ENCODE data around the gene CST3.
"Not testable (repeated sequence)": the region's sequence is repeated elsewhere in the genome, so short reads cannot be mapped to it uniquely, and the experiment has no call there.

Gene CST3

DNA sequence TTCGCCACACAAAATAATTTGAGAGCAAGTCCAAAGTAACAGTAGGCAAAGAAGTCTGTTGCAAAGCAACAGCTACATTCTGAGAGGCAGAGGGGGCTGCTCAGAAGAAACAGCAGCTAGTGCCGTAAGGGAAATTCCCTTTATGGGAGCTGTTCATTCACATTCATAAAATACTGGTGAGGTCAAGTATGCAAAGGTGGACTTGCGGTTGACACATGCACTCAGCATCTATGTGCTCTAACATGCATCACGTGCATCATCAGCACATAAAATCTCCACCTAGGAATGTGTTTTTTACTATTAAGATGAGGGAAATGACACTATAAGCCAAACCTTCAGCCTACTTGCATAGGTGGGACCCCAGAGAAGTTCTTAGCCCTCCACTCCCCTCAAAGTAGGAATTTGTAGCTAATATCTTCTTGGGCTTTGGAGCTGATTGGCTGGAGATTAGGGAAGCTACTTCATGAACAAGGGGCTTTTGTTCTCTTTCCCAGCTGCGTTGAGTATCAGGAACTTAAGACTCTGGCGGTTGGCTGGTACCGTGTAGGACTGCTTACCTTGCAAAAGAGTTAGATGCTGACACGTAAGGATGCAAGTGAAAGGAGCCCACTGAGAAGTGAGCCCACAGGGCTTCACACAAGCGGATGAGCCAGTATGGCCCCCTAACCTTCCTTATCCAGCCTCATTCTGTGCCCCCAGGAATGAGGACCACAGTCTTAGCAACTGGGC lies 12.4 kb downstream of the CST3 start:
- no peak for DNase-seq

DNA sequence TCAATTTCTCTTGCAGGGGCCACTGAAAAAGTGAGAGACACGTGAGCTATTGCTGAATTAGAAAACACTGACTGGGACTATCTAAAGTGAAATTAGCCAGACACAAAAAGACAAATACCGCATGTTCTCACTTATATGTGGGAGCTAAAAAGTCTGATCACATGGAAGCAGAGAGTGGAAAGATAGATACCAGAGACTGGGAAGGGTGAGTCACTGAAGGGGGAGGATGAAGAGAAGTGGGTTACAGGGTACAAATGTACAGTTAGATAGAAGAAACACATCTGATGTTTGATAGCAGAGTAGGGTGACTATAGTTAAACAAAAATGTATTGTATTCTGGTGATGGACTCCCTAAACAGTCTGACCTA lies 13.4 kb downstream of the CST3 start:
- DNase-seq = no peak

DNA sequence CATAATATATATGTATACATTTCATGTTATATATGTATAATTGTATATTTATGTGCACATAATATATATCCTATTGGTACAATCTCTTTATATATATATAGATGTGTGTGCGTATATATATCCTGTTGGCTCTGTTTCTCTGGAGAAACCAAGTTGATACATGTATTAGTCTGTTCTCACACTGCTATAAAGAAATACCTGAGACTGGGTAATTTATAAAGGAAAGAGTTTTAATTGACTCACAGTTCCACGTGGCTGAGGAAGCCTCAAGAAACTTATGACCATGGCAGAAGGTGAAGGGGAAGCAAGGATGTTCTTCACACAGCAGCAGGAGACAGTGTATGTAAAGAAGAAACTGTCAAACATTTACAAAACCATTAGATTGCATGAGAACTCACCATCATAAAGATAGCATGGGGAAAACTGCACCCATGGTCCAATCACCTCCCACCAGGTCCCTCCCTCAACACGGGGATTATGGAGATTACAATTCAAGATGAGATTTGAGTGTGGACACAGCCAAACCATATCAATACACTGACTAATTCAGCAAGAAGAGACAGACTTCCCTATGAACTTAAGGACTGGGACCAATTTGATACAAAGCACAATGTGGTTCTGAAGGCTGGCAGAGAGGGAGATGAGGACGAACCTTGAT lies 14.0 kb downstream of the CST3 start:
- no peak for DNase-seq

DNA sequence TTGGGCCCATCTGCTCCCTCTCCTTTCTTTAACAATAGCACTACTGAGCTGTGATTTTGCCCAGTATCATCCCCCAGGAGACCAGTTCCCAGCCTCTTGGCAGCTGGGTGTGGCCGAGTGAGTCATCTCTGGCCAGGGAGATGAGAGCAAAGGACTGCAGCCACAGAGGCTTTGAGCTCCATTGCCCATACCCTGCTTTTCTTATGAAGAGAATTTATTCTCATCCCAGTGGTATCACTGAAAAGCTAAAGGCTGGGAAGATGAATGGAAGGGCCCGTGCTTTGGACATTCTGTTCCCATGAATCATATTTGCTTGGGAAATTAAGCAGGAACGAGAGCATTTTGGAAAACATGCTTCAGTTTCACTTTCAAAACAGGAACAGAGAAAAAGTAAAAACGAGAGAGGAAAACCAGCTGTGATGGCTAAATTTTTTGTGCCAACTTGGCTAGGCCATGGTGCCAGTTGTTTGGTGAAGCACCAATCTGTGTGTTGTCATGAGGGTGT lies 14.9 kb downstream of the CST3 start:
- DNase-seq = no peak

DNA sequence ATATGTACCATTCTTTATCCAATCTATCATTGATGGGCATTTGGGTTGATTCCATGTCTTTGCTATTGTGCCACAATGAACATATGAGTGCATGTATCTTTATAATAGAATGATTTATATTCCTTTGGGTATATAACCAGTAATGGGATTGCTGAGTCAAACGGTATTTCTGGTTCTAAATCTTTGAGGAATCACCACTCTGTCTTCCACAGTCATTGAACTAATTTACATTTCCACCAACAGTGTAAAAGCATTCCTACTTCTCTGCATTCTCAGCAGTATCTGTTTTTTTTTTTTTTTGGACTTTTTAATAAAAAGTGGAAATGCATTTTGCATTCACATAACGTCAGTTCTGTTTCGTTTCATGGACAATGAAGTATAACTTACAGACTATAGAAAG lies 15.4 kb downstream of the CST3 start:
- DNase-seq = not testable (repeated sequence)

DNA sequence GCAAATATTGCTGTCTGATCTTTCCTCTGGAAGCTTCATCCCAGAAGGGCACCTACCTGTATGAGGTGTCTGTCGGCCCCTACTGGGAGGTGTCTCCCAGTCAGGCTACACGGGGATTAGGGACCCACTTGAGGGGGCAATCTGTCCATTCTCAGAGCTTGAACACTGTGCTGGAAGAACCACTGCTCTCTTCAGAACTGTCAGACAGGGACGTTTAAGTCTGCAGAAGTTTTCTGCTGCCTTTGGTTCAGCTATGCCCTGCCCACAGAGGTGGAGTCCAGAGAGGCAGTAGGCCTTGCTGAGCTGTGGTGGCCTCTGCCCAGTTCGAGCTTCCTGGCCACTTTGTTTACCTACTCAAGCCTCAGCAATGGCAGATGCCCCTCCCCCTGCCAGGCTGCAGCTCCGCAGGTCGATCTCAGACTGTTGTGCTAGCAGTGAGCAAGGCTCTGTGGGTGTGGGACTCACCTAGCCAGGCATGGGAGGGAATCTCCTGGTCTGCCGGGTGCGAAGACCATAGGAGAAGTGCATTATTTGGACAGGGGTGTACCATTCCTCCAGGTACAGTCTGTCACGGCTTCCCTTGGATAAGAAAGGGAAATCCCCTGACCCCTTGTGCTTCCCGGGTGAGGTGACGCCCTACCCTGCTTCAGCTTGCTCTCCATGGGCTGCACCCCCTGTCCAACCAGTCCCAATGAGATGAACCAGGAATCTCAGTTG lies 16.9 kb downstream of the CST3 start:
- not testable (repeated sequence) for DNase-seq

DNA sequence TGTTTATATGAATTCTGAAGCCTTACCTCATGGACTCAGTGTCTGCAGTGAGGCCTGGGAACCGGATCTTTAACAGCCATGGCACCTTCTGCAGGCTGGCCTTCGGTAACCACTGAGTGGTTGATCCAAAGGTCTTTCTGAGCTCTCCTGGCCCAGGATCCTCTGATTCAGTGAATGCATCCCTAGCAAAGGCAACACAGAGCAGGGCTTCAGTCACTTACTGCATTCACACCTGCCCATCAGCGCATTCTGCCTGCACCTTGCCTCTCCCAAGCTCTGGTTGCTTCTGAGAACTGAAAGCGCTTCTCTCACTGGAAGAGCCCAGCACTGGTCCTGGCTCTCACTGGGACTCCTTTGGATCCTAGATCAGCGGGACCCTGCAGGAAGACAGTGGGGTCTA lies 23.6 kb downstream of the CST3 start:
- DNase-seq = no peak

DNA sequence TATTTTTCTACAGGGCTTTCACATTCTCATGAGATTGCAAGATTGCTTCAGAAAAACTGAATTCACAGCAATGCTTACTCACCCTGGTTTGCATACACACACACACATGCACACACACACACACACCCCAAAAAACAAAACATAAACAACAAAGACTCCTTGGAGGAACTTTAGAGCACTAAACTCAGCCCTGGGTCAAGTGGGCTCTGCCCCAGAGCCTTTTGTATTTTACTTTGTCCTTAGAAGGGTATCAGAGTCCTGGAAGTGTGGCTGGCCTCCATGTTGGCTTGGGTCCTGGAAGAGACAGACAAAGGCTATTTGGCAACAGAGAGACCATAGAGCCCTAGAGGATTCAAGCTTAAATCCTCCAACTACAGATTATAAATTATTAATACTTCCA lies 24.1 kb downstream of the CST3 start:
- no peak for DNase-seq

DNA sequence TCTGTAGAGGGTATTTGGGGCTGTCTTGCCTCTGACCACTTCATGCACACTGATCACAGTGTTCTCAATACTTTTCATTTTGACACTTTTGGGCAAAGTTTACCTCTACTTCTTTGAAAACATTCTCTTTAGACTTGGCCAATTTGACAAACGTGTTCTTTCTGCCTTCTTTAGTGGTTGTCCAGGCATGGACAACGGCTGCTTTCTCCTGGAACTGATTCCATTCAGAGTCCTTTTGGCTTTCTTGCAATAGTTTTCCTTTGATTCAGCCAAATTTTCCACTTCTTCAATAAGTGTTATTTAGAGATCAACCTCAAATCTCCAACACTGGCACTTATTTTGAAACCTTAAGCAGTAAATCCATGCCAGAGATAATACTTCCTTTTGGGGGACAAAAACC lies 25.4 kb downstream of the CST3 start:
- no peak for DNase-seq

DNA sequence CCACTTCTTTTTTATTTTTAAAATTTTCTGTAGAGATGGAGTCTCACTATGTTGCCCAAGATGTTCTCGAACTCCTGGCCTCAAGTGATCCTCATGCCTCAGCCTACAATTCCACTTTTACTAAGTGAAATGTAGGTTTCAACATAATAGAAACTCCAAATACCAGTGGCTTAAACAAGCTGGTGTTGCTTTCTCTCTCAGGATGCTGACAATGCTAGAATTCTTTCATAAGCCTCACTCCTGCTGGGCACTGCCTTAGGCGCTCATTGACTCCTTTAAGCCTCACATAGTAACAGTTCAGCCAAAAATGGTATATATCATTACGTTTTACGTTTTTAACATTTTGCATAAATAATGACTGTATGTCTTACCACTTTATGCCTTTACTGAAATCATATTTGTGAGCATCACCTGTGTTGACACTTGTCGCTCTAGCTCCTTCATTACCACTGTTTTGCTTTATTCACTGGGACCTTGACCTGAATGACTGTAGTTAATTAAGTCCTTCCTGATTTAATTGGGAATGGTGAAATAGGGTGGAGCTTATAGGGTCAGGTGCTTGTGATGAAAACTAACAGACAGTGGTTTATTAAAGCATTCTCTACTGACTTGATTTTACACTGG lies 28.2 kb downstream of the CST3 start:
- no peak for DNase-seq

DNA sequence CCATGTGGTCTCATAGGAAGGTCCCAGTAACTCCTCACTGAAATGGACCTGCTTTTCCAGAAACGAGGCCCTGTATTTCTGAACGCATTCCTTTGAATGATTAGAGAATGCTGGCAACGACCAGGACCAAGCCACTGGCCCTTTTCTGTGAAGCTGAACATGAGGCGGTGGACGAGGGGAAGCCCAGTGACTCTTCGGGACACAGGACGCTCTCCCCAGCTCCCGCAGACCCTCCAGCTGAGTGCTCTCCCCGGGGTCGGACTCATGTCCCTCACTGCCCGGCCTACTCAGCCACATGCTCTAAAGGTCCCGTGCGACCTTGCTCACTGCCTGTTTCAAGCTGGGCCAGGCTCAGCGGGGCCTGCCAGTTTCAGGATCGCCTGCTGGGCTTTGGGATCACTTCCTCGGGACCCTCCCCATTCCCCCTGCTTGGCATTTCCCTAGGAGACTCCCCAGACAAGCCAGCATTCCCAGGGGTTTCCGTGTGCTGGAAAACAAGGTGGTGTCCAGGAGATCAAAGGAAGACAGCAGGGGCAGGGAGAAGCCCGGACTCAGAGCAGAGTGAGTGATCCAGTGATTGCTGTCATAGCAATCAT lies 29.4 kb downstream of the CST3 start:
- no peak for DNase-seq

DNA sequence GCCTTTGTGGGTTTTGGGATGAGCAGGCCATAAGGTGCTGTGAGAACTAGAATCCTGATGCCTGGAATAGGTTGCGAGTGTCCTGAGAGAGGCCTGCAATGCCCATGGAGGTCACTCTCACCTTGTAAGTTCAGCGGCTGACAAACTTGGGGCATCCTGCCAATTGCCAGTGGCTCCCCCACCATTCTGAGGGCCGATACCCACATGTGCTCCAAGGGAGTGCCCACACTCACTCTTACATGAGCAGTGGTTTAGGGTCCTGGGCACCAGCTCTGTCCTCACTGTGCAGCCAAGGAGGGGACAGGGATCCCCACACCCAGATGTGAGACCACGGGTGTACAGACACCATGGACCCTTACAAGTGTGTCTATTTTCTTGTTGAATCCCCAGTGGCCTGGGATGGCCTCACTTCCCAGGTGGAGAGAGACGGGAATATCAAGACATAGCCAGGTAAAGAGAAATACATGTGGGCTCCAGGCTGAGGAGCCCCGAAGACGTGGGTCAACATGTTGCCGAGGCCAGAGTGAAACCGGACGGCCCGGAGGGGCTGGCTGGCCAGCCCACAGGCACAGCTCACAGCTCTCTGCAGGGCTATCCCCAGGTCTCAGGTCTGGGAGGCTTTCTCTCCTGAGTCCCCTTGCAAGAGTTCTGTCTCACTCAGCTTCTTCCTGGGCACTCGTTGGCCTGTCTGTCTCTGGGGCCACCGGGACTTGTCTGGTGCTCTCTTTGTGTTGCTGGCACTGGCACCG lies 30.1 kb downstream of the CST3 start:
- DNase-seq = no peak

DNA sequence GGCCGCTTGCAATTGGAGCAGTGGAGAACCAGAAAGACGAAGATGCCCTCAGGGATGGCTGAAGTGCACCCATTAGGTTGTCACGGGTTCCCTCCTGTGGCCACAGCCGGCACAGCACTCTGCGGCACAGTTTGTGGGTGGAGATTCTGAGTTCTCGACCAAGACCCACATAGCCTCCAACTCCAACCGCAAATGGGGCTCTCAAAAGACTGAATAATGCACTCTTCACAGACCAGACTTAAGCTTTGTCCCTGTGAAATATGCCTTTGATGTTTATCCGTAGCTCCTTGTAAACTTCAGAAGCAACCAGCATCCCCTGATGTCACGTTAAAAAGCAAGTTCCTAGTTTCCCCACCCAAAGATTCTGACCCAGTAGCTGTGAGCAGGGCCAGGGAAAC lies 31.1 kb downstream of the CST3 start:
- no peak for DNase-seq

DNA sequence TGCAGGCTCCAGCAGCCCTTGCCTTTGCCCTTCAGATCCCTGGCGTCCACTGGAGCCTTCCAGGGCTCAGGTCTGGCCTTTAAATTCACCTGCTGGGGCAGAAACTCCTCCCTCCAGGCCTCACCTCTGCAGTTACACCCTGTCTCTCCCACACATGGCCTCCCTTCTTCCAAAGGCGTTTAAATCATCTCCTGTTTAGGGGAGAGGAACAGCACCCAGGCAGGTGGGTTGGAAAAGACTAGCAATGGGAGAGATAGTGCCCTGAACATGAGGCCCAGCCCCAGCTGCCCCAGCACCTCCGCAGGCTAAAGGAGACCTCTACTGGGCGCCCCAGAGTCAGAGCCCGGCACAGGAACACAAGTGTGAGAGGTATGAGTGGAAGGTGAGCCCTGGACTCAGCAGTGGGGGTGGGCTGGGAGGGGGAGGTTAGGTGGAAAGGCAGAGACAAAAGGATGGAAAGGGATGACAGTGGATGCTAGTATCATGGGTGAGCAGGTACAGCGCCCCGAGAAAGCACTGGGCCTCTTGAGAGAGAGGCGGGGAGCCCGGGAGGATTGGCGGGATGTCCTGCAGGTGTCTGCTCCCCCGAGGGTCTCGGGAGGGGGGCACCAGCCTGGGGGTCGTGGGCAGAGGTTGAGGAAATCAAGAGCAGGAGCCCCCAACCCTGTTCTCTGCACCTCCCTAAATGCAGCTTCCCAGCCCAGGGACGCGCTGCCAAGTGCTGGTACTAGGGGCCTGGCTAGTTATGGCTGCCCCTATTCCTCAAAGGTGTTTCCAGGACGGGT lies 31.7 kb downstream of the CST3 start, which contains the start of gene CST9:
Gene CST9, minus strand, starts transcription at position 51 of the 785 bp plus-strand sequence. CDS start 53 bp downstream, outside the sequence.
- DNase-seq = no peak

DNA sequence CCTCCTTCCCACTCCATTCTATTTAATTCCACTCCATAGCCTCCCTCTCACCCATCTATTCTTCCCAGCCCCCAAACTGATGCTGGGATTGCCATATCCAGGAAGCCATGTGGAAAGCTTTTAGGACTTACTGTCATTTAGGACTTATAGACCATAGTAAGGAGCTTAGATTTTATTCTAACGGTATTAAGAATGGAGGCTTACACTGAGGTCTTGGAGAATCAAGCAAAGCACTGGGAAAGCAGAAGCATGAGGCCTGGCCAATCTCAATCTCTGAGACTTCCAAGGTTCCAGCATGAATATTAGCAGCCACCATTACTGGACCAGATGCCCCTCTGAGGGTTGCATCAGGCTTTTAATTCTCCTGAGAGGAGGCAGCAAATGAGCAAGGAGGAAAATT lies 33.4 kb downstream of the CST3 start:
- DNase-seq = no peak

DNA sequence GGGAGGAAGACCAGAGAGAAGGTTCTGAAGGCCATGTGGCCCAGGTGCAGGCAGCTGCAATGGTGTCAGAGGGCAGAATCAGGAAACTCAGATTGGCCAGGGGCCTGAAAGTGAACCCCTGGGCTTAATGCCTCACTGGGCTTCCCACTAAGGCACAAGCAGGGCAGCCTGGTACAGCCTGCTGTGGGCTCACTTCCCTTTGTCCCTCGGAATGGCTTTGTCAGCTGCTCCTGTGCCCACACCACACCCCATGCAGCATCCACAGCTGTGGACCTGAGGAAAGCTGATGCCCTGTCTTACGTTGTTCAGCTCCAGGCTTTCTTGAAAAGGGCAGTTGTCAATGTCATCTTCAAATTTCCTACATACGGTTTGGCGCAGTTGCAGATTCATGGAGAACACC lies 34.4 kb downstream of the CST3 start:
- DNase-seq = no peak

DNA sequence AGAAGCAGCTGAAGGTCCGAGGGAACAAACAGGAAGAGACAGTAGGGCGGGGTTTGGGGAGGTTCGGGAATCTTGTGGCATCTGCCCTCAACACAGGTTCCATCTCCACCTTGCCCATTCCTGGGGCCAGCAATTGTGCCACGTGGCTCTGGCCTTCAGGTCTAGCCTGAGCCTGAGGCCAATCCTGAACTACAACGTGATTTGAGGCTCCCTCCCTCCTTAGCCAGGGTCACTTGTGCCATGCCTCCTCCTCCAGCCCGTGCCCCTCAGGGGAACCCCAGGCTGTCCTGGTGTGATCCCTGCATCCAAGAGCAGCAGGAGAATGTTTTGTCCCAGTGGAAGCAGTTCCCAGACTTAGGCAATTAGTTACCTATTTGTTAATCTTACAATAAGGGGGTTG lies 35.1 kb downstream of the CST3 start:
- DNase-seq = no peak

DNA sequence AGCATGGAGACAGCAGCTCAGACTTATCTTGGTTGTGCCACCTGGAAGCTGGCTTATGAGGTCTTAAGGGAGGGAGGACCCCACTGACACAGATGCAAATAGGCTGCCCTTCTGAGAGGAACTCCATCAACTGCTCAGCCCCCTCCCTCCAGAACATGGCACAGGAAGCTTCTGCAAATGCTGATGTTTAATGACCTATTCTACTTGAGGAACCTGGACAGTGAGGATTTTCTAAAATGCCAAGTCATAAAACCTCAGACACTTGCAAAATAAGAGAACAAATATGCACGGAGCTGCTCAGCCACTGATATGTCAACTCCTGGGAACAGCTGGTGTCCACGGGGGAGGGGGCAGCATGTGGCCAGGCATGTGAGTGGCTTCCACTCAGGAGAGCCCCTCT lies 35.5 kb downstream of the CST3 start:
- DNase-seq = no peak

DNA sequence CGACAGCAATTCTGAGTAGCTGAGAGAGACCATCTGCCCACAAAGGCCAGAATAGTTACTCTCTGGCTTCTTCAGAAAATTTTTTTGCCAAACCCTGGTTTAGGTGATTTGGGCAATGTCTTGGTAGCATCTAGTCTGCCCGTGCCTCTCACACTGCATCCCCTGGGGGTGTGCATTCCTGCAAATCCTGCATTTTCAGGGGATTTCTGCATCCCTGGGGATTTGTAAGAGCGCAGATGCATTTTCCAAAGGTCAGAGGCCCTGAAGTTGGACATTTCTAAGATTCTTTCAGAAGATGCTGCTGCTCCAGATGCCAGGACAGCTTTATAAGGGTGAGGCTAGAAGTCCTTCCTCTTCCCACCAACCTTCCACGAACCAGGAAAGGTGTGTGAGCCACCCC lies 36.0 kb downstream of the CST3 start:
- DNase-seq = no peak

DNA sequence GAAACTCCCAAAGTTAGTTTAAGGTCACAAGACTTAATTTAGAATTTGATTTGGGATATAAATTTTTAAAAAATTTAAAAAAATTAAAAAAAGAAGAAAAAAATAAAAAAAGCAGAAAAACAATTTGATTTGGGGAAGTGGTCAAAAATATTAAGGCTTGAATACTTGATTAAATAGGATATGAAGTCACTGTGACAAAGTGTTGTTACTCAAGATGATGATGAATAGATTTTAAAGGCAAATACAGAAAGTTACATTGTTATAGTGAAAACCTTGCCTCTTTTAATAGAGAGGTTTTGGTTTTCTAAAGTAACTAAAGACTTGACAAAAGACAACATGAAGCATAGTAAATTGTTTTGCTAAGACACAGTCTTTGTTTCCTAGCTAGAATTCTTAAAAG lies 39.3 kb downstream of the CST3 start:
- no peak for DNase-seq

DNA sequence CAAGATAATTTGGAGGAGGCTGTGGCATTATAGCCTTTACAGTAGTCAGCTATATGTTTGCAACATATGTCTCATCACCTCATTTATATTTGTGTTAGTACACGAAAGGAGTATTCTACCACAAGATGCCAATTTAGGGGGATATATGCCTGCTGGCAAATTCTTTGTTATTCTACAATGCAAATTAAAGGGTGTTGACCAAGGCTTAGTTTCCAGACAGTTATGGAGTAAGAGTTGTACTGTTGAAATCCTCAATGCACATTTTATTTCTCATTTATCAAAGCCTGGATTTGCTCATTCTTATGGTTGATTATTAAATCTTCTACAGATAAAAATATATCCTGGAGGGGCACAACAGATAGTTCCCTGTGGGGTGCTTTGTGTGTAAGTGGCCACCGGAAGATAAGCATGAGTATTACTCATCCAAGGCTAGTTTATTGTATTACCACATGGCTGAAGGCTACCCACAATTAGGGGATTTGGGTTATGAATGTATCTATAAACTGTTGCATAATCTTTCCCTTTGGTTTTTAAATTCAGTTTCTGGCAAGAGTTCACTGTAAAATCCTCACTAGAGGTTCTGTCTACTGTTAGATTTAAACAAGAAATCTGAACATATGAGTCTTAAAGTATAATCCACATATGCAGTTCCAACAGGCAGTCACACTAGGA lies 41.0 kb downstream of the CST3 start:
- no peak for DNase-seq

Data from NCI-H1436 treated with DMSO at 0.1 percent for 48 hours (cell line).